Stimulated activated CD4-positive, alpha-beta T cell treated with anti-CD3 and anti-CD28 coated beads, Interleukin-15, amount 100 ng/mL, for 1 hour (primary cell): ENCODE results near the gene C2orf92.
"Not testable (repeated sequence)": the region's sequence is repeated elsewhere in the genome, so short reads cannot be mapped to it uniquely, and the experiment has no call there.

Experiments used
- DNase-seq, 2 donors: peaks; one replicate each; pipeline ENCODE4 v3.0.0-alpha.2; 2020; ENCODE audit warnings: low read depth in 1 of 2, low spot score in 1 of 2

C2orf92 gene

DNA sequence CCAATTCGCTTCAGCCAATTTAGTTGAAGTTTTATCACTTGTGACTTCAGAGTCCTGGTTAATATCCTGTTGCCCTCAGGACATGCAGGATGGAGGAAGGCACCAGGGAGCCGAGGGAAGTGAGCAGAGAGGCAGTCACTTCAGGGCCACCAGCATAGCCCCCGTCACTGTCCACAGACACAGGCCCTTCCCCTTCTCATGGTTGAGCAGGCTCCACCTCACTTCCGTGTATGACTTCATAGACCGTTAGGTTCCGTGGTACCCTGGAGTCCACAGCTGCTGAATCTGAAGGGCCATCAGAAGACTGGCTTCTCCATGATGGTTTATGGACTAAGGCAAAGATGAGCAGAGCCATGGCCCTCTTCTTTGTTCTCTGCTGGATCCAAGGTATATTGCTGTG lies at the start of gene C2orf92:
C2orf92 (plus strand) TSS at position 266 of the 400 bp plus-strand sequence; CDS start at position 342, 76 bp downstream.
- no peak for DNase-seq

- DNase-seq = not testable (repeated sequence)
Measured at GRCh38 chr2:97620492-97620891, 49.0 kb upstream of the C2orf92 start.

DNA sequence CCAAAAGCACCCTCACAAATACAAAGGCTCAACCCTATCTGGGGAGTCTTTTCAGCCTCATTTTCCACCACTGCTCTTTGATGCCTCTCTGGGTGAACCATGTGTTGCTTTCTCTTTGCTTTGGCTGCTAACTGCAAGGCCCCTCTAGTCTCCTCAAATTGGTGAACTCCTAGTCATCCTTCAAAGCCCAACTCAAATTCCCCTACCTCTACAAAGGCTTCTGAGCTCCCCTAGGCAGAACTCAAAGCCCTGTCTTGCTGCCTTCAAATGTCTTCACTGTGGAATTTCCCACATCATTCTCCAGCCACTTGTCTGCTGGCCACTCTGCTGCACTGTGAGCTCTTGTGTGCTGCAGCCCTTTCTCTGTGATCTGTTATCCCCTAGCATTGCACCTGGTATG lies 46.5 kb upstream of the C2orf92 start:
- DNase-seq = not testable (repeated sequence)

- not testable (repeated sequence) for DNase-seq
Measured at GRCh38 chr2:97625354-97626048, 44.0 kb upstream of the C2orf92 start.

GRCh38 chr2:97626049-97626430 lies 43.5 kb upstream of the C2orf92 start:
- not testable (repeated sequence) for DNase-seq

DNA sequence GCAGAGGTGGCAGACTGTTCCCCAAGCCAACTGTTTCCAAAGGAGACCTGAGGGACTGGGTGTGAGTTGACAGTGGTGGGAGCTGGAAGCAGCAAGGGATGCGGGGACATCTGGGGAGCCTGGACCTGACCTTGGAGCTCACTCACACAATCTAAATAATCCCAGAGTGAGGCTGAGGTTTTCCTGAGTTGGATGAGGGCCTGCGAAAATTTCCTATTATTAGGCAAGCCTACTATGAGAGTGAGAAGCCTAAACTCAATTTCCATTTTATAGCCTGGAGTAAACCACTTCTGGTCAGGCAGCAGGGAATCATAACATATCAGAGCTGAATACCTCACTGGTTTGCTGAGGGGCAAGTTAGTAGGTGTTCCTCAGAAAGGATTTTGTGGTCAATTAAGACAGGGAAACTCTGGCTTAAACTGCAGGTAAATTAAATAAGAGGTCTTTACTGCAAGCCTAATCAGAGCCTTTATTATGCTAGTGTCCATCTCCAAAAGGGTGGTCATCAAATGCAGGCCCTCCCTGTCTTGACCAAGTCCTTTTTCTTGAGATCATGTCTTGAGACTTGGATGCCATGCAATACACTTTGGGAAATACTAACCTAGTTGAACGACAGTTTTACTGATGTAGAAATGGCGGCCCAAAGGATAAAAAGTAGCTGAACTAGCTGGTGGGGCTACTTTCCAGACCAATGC lies 25.3 kb upstream of the C2orf92 start:
- DNase-seq = no peak

DNA sequence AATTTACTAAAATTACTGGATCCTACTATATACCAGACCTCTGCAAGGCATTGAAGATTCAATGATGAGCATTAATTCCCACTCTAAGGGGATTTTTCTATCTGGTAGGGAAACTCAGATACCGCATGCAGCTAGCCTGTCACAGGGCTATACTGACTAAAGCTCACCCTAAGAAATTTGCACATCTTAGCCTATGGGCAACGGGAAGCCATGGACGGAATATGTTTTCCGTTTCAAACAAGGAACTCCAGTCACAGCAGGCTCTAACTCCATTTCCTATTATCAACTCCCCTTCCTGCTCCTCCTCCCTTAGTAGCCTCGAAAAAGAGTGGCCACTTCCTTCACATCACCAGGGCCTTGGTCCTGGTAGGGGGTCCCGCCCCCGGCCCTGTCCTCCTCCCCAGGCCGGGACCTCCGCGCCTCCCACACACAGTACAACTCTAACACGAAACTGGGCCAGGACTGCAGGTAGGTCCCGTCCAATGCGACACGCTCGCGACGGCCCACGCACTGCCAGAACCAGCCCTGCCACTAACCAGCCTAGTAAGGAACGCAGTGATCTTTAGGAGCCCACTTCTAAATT lies 24.3 kb upstream of the C2orf92 start:
- DNase-seq = no peak

DNA sequence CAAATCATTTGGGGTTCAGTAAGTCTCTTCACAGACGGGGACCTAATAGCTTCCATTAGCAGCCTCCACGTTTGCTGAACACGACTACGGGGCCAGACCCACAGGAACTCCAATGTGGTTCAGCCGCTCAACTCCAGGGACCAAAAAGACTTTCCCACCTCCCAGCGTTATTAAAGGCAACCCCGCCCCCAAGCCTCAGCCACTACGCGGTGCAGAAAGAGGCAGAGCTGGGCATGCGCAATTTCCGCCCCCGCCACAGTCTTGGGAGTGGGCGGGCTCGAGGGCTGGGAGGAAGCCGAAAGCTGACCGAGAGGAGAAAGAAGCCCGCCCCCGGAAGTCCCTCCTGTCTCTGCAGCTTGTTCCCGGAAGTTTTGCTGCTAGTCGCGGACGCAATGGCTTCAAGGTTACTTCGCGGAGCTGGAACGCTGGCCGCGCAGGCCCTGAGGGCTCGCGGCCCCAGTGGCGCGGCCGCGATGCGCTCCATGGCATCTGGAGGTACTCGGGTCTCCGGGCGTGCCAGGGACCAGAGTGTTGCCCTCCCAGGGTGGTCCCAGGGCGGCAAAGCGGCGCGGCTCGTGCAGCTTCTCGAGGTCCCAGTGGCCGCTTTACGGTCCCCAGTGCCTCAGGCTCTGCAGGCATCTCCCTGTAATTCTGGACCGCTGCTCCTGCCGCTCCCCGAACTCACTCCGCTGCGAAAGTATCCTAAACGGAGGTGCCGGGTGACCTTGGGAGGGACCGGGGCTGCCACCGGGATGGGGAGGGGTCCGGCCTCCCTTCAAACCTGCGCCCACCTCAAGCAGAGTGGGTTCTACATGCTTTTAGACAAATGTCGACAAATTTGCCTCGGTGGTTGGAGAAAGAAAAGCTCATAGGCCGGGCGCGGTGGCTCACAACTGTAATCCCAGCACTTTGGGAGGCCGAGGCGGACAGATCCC lies 23.6 kb upstream of the C2orf92 start, which contains the start of gene COX5B:
COX5B (plus strand) TSS at position 368 of the 935 bp plus-strand sequence; CDS start at position 393, 25 bp downstream.
- peak; percentile 96 to 97 for DNase-seq

DNA sequence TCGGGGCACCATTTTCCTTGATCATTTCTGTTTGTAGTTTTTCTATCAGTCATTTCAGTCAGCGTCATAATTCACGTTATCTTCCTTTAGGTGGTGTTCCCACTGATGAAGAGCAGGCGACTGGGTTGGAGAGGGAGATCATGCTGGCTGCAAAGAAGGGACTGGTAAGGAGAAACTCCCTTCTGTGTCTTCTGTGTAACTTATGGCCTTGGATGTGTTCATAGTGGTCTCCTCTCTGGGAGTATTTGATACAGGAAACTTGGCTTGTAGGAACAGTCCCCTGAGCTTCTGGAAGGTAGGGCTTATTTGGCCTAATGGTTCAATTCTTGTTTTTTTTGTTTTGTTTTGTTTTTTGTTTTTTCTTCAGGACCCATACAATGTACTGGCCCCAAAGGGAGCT lies 22.5 kb upstream of the C2orf92 start:
- no peak for DNase-seq

DNA sequence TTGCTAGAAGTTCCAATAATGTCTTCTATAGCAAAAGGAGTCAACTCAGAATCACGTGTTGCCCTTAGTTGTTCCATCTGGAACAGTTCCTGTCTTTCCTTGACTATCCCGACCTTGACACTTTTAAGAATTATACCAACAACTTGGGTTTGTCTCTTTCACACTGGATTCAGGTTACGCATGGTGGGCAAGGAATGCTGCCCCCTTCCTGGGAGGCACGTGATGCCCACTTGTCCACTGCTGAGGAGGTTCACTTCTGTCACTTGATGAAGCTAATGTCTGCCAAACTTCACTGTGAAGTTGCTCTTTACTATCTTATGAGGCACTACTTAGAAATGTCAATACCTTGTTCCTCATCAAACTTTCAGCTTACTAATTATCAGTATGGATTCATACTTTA lies 18.4 kb upstream of the C2orf92 start:
- no peak for DNase-seq

DNA sequence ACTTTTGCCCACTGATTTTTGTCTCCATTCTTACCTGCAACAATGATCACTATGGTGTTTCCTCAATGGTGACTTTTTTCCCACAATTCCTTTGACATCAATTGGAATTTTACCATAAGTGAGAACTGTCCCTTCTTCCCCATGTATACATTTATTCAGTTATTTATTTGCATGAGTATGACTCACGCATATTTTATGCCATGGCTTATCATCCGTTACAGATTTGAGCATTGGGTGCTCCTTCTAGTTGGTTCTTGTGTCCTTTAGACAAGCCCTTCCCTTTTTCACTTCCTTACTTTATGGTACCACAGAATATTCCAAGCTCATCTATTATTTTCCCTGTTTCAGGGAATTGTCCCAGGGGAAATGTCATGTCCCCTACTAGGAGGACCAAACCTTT lies 16.0 kb upstream of the C2orf92 start:
- DNase-seq = no peak

- no peak for DNase-seq
Measured at GRCh38 chr2:97653874-97654273, 15.6 kb upstream of the C2orf92 start.

DNA sequence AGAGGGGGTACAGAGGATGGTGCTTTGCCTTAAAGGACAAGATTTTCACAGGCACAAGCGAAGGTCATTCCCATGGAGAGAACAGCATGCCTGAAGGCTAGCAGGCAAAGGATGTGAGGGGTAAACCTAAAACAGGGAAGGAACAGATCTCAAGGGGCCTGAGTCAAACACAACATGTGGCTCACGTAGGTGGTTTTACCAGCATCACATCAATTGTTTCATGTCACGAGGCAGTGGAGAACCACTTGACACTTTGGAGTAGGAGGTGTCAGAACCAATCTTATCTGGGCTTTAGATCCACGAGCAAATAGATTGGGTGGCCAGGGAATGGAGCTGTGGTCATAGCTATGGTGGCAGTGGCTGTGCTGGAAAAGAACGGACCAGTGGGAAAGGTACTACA lies 15.2 kb upstream of the C2orf92 start:
- DNase-seq = no peak

DNA sequence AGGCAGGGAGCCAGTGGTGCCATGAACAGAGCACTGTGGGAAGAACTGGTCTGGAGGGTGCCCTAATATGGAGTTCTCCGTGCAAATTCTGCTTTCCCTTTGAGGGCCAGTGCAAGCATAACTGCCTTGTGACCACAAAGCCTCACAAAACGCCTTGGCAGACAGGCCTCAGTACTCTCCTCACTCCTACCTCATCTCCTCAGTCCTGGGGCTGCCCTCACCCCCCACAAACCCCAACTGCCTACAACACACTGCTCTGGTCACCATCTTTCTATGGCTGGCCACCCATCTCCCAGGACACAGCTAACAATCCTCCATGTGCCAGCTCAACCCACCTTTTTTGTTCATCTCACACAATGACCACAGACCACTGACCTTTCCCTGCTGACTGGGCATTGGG lies 14.7 kb upstream of the C2orf92 start:
- DNase-seq = no peak

DNA sequence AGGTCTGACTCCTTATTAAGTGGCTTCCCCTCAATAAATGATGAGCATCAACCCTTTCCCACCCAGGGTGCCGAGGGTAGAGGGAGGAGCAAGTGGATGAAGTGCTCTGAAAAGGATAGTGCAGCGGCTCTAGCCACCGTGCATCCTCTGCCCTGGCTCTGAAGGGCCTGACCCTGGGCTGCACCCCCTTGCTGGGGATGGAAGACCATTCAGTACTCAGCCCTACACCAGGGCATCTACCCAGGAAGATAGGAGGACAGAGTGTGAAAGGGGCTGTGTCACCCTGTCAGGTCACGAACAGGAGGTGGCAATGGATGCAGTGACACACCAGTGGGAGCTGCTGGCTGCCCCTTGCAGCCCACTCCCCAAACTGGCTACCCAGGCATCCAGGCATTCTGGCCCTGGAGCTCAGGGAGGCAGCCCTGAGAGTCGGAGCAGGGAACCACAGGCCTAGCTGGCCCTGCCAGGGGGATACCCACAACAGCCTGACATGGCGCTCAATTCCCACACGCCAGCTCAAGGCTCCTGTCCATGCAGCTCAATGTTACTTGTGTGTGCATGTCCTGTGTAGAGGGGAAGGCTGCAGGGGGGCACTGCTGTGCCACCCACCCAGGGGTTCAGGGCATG lies 13.3 kb upstream of the C2orf92 start:
- no peak for DNase-seq

DNA sequence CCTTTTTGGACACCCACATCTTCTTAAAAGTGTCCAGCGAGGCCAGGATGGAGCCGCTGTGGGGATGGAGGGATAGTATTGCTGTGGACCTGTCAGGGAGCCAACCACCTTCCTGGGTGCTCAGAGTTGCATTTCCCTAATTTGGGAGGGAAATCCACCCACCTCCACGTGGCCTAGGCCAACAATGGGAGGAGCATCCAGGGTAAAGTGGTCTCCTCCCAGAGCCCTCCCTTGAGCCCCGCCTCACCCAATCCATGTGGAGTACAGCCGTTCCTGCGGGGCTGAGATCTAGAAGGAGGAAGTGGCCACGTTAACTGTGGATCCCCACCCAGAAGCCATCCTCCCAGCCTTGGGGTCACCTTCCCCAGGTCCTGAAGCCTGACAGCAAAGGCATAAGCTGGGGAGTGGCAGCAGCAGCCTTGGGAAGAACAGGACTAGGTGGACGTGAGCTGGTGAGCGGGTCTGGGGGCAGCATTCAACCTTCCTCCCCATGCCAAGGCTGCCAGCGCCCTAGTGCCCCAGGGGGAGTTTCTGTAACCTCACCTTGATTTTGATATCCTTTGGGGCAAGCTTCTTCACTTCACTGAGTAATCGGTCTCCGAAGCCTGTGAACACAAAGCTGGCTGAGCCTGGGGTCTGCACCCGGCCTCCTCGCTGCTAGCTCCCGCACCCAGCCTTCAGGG lies 12.5 kb upstream of the C2orf92 start:
- no peak for DNase-seq

DNA sequence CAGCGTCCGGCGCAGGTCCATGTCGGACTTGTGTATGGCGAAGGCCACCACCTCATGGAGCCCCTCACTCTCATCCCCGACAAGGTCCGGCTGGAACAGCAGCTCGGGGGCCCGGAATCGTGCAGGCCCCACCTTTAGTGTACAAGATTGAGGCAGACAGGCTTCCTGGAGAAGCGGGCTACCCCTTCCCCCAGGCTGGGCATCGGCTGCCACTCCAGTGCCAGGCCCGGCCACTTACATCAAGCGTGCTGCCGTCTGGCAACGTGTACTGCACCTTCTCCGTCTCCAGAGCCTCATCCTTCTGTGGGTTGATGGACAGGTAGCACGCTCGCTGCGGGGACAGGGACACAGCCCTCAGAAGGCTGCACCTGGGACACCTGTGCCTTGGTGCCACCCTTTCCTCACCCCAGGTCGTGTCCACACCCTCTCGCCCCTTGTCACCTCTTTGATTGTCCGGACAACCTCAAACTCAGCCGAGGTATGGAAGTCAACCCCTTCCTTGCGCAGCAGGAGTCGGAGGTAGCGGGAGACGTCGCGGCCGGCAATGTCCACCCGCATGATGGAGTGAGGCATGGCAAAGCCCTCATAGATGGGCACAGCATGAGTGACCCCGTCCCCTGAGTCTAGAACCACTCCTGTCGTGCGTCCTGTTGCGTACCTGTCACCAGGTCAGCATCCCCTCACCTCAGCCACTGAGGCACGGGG lies 11.4 kb upstream of the C2orf92 start:
- DNase-seq = no peak

GRCh38 chr2:97658691-97659157 lies 10.8 kb upstream of the C2orf92 start:
- DNase-seq = no peak

DNA sequence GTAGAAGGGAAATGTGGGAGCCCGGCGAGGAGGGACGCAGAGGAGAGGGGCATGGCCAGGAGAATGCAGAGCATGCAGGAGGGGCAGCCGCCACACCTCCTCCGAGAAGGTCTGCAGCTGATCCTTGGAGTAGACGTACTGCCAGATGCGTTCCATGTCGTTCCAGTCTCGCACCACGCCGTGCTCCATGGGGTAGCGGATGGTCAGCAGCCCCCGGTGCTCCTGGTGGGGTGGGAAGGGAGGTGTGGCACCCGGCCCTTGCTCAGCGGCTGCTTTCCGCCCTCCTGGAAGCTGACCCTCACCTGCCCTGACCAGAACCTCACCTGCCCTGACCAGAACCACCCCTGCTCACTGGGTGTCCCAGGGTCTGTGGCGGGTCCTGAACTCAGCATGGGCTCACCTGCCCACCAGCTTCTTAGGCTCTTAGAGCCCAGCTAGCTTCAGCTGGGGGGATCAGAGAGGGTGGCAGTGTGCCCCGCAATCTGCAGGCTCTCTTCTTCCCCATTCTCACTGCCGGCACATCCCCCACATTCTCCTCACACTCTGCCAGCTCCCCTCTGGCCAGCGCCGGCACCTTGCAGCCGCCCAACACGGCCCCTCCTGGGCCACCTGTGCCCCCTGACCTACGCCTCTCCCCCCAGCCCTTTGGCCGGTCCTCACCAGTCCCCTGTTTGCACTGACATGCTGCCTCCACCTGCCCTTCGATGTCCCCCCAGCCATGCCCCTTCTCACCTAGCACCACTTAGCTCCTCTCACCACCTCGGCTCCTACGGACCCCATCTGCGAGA lies 10.1 kb upstream of the C2orf92 start:
- DNase-seq = no peak
